ENCODE data around the gene USH2A.

Gene USH2A

GRCh38 chr1:216422821-216423520, at the start of gene USH2A:
TSS of gene USH2A (minus strand) at chr1:216423448. CDS start at chr1:216422336, 1,112 bp downstream.
- DNase-seq (ENCODE audit: insufficient read length, low spot score) (no peak), FAIRE-seq (no peak)

- no peak for FAIRE-seq
- no peak for DNase-seq (ENCODE audit: insufficient read length, low spot score)
Observed at GRCh38 chr1:216466162-216466801, 43.0 kb upstream of the USH2A start.

- DNase-seq (ENCODE audit: insufficient read length, low spot score) (no peak), FAIRE-seq (no peak)
Observed at GRCh38 chr1:216464489-216464888, 41.2 kb upstream of the USH2A start.

GRCh38 chr1:216462066-216462775, 39.0 kb upstream of the USH2A start:
- FAIRE-seq, result no peak
- no peak for DNase-seq (ENCODE audit: insufficient read length, low spot score)

- no peak for DNase-seq (ENCODE audit: insufficient read length, low spot score)
- FAIRE-seq, result no peak
Observed at GRCh38 chr1:216461466-216461865, 38.2 kb upstream of the USH2A start.

- FAIRE-seq (no peak), DNase-seq (ENCODE audit: insufficient read length, low spot score) (no peak)
Observed at GRCh38 chr1:216459651-216460207, 36.5 kb upstream of the USH2A start.

GRCh38 chr1:216458812-216459211, 35.6 kb upstream of the USH2A start:
- DNase-seq (ENCODE audit: insufficient read length, low spot score) (no peak), FAIRE-seq (no peak)

GRCh38 chr1:216457356-216457755, 34.1 kb upstream of the USH2A start:
- no peak for DNase-seq (ENCODE audit: insufficient read length, low spot score)
- FAIRE-seq, result no peak

- DNase-seq (ENCODE audit: insufficient read length, low spot score), result no peak
- no peak for FAIRE-seq
Observed at GRCh38 chr1:216456682-216457081, 33.4 kb upstream of the USH2A start.

GRCh38 chr1:216453777-216454176, 30.5 kb upstream of the USH2A start:
- DNase-seq (ENCODE audit: insufficient read length, low spot score) (no peak), FAIRE-seq (no peak)

GRCh38 chr1:216450227-216450626, 27.0 kb upstream of the USH2A start:
- FAIRE-seq (no peak), DNase-seq (ENCODE audit: insufficient read length, low spot score) (no peak)

- no peak for DNase-seq (ENCODE audit: insufficient read length, low spot score)
- no peak for FAIRE-seq
Observed at GRCh38 chr1:216448011-216448510, 24.8 kb upstream of the USH2A start.

GRCh38 chr1:216437603-216438002, 14.4 kb upstream of the USH2A start:
- FAIRE-seq, result no peak
- DNase-seq (ENCODE audit: insufficient read length, low spot score), result no peak

- FAIRE-seq (no peak), DNase-seq (ENCODE audit: insufficient read length, low spot score) (no peak)
Observed at GRCh38 chr1:216434232-216434631, 11.0 kb upstream of the USH2A start.

GRCh38 chr1:216433175-216433574, 9.9 kb upstream of the USH2A start:
- no peak for FAIRE-seq
- no peak for DNase-seq (ENCODE audit: insufficient read length, low spot score)

GRCh38 chr1:216430744-216431143, 7.5 kb upstream of the USH2A start:
- DNase-seq (ENCODE audit: insufficient read length, low spot score), result no peak
- no peak for FAIRE-seq

- FAIRE-seq, result no peak
Observed at GRCh38 chr1:216425577-216425976, 2.3 kb upstream of the USH2A start.

GRCh38 chr1:216420746-216421145, 2.5 kb downstream of the USH2A start:
- FAIRE-seq (no peak), DNase-seq (ENCODE audit: insufficient read length, low spot score) (no peak)

More at GRCh38 chr1:216425577-216425976, 2.3 kb upstream of the USH2A start:
- no peak for DNase-seq (ENCODE audit: insufficient read length, low spot score)

- FAIRE-seq, result no peak
- DNase-seq (ENCODE audit: insufficient read length, low spot score), result no peak
Observed at GRCh38 chr1:216420263-216420662, 3.0 kb downstream of the USH2A start.

- DNase-seq (ENCODE audit: insufficient read length, low spot score), result no peak
- no peak for FAIRE-seq
Observed at GRCh38 chr1:216416488-216416887, 6.8 kb downstream of the USH2A start.

- no peak for FAIRE-seq
- DNase-seq (ENCODE audit: insufficient read length, low spot score), result no peak
Observed at GRCh38 chr1:216410026-216410425, 13.2 kb downstream of the USH2A start.

Measured in GM19239 (cell line).